Natural killer cell (primary cell): Measurements from ENCODE around the gene PGAP3. TPM values are rescaled to one million over a fixed set of nuclear protein-coding genes. Genes with fewer than 3 reads are reported as not detected.

Experiments
- ATAC-seq, 3 donors: fragments of 150-1000 bp in 2 of 3; fragments of 200-7000 bp in 1 of 3; cut with Tn5 transposase; 1 replicate in 1 of 3; 2 replicates in 2 of 3; pipeline ENCODE4 v1.10.0; 2021; ENCODE audit warnings: mild to moderate bottlenecking in 2 of 3, moderate library complexity in 2 of 3
- DNase-seq, 2 donors: peaks; one replicate each; pipeline versions ENCODE4 v3.0.0 to v3.0.0-alpha.2; 2013 to 2021; ENCODE audit warnings: mixed read lengths in 1 of 2
- H3K27ac ChIP-seq: one replicate; pipeline ENCODE4 v1.5.1; 2013; ENCODE audit warnings: mild to moderate bottlenecking, low read length
- H3K27me3 ChIP-seq: one replicate; pipeline ENCODE4 v1.6.1; 2013; ENCODE audit warnings: low read length; ENCODE audit not compliant: control insufficient read depth, insufficient read depth
- H3K36me3 ChIP-seq: one replicate; pipeline ENCODE4 v1.6.1; 2013; ENCODE audit warnings: low read length; ENCODE audit not compliant: control insufficient read depth, insufficient read depth
- H3K4me1 ChIP-seq: one replicate; pipeline ENCODE4 v1.6.1; 2013; ENCODE audit warnings: low read length; ENCODE audit not compliant: control insufficient read depth, insufficient read depth
- H3K4me3 ChIP-seq: one replicate; pipeline ENCODE4 v1.5.1; 2013; ENCODE audit warnings: low read length
- H3K9me3 ChIP-seq: one replicate; pipeline ENCODE4 v1.6.1; 2013; ENCODE audit warnings: low read length; ENCODE audit not compliant: control insufficient read depth, insufficient read depth
- H3K27ac Mint-ChIP-seq, 2 donors: one replicate each; pipeline ENCODE4 v1.8.0; 2022; ENCODE audit warnings: mild to moderate bottlenecking in 2 of 2, mixed read lengths in 2 of 2, moderate library complexity in 1 of 2
- H3K27me3 Mint-ChIP-seq, 2 donors: one replicate each; pipeline ENCODE4 v1.8.0; 2022; ENCODE audit warnings: low read depth in 2 of 2, mixed read lengths in 2 of 2
- H3K36me3 Mint-ChIP-seq: one replicate; pipeline ENCODE4 v1.8.0; 2022; ENCODE audit warnings: mixed read lengths
- H3K4me1 Mint-ChIP-seq, 2 donors: one replicate each; pipeline ENCODE4 v1.8.0; 2022; ENCODE audit warnings: mixed read lengths in 2 of 2
- H3K4me3 Mint-ChIP-seq: one replicate; pipeline ENCODE4 v1.8.0; 2022; ENCODE audit warnings: mild to moderate bottlenecking, moderate library complexity, mixed read lengths
- H3K9me3 Mint-ChIP-seq, 2 donors: one replicate each; pipeline ENCODE4 v1.8.0; 2022; ENCODE audit warnings: mixed read lengths in 2 of 2
- WGBS: methylation state at CpG from one replicate; pipeline ENCODE4 v1.1.7; 2013; ENCODE audit warnings: missing lambda C conversion rate; ENCODE audit not compliant: insufficient coverage; 5-methylcytosine and 5-hydroxymethylcytosine counted together
- intact Hi-C: fragments of 100-400 bp; cut with micrococcal nuclease; formaldehyde crosslinking; loops from one replicate; pipeline ENCODE4 v1.14.2; 2022
- total RNA-seq, 4 donors: library from RNA; stranded (reverse); fragments of 120-200 nt in 1 of 4; gene quantifications; one replicate each; pipeline versions ENCODE4 v1.2.3 to v1.2.4, GENCODE V29; 2013 to 2022
- TF ChIP-seq, protein P1 (sequence below): fragments of 200-600 bp; IDR thresholded peaks from one replicate; pipeline ENCODE4 v1.8.0; 2022; ENCODE audit warnings: antibody characterized with exemption

PGAP3 gene
- total RNA-seq, 3 donors from 2014 or later (not counting 1 experiment from before 2014, with no cell fraction given), result 45.8 to 57.8 (median 52.4) TPM

- Histone ChIP-seq H3K36me3 (no peaks in the 10 kb centered on the region), H3K4me3 (no peak overlapping the region), H3K27me3 (peaks cover 12% of the 10 kb centered on the region), H3K4me1 (peaks cover 11% of the 10 kb centered on the region), H3K9me3 (no peaks in the 10 kb centered on the region), H3K27ac (no peak overlapping the region)
- no peak overlapping the region for H3K27ac Mint-ChIP-seq
- no peaks in the 10 kb centered on the region for H3K9me3 Mint-ChIP-seq
- ATAC-seq (no peak), DNase-seq (no peak)
- TF ChIP-seq, protein P1, sequence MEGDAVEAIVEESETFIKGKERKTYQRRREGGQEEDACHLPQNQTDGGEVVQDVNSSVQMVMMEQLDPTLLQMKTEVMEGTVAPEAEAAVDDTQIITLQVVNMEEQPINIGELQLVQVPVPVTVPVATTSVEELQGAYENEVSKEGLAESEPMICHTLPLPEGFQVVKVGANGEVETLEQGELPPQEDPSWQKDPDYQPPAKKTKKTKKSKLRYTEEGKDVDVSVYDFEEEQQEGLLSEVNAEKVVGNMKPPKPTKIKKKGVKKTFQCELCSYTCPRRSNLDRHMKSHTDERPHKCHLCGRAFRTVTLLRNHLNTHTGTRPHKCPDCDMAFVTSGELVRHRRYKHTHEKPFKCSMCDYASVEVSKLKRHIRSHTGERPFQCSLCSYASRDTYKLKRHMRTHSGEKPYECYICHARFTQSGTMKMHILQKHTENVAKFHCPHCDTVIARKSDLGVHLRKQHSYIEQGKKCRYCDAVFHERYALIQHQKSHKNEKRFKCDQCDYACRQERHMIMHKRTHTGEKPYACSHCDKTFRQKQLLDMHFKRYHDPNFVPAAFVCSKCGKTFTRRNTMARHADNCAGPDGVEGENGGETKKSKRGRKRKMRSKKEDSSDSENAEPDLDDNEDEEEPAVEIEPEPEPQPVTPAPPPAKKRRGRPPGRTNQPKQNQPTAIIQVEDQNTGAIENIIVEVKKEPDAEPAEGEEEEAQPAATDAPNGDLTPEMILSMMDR, result no peak
- peaks cover 13 to 24% of the 10 kb centered on the region in 2 donors for H3K27me3 Mint-ChIP-seq
- intact Hi-C loops, result no loop called here
- no peaks in the 10 kb centered on the region for H3K36me3 Mint-ChIP-seq
- H3K4me3 Mint-ChIP-seq, result no peak overlapping the region
- WGBS, result 94% methylated on average over 6 of the region's 6 CpGs
- peaks cover 5 to 21% of the 10 kb centered on the region in 2 donors for H3K4me1 Mint-ChIP-seq
Observed at GRCh38 chr17:39696731-39697130, 8.9 kb upstream of the PGAP3 start.

DNA sequence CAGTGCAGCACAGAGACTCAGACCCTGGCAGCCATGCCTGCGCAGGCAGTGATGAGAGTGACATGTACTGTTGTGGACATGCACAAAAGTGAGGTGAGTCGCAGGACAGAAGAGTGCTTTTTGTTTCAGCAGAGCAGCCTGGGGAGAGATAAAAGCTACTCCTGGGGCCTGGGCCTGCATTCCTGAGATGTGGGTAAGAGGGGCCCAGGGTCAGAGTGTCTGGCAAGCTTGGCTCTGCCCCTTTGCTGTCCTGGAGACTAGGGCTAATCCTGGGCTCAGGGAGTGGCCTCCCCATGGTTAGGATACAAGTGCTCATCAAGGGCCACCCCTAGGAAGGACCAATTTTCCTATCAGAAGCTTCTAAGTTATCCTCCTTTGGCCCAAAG lies 7.2 kb upstream of the PGAP3 start:
- no peak overlapping the region for H3K4me3 ChIP-seq
- no peak overlapping the region for H3K4me3 Mint-ChIP-seq
- no peak overlapping the region for H3K27ac ChIP-seq
- H3K36me3 Mint-ChIP-seq, result no peaks in the 10 kb centered on the region
- peaks cover 5 to 7% of the 10 kb centered on the region in 2 donors for H3K4me1 Mint-ChIP-seq
- DNase-seq (no peak), ATAC-seq (no peak)
- no peaks in the 10 kb centered on the region for H3K36me3 ChIP-seq
- H3K4me1 ChIP-seq, result peaks cover 5% of the 10 kb centered on the region
- H3K27me3 ChIP-seq, result peaks cover 5% of the 10 kb centered on the region
- no peak overlapping the region for H3K27ac Mint-ChIP-seq
- TF ChIP-seq, protein P1, result no peak
- 95% methylated on average over 2 of the region's 2 CpGs for WGBS
- peaks cover 13 to 14% of the 10 kb centered on the region in 2 donors for H3K27me3 Mint-ChIP-seq
- intact Hi-C loops, result no loop called here
- H3K9me3 Mint-ChIP-seq, result no peaks in the 10 kb centered on the region
- H3K9me3 ChIP-seq, result no peaks in the 10 kb centered on the region

GRCh38 chr17:39694593-39694992 lies 6.7 kb upstream of the PGAP3 start:
- Histone ChIP-seq H3K4me3 (no peak overlapping the region), H3K4me1 (peaks cover 1% of the 10 kb centered on the region), H3K36me3 (no peaks in the 10 kb centered on the region), H3K27me3 (peaks cover 2% of the 10 kb centered on the region), H3K27ac (no peak overlapping the region), H3K9me3 (no peaks in the 10 kb centered on the region)
- 80% methylated on average over 5 of the region's 5 CpGs for WGBS
- intact Hi-C loops, result no loop called here
- DNase-seq (no peak), ATAC-seq (no peak)
- TF ChIP-seq, protein P1, result no peak
- peaks cover 10 to 11% of the 10 kb centered on the region in 2 donors for H3K27me3 Mint-ChIP-seq
- peaks cover 3% of the 10 kb centered on the region in 2 donors for H3K4me1 Mint-ChIP-seq
- H3K27ac Mint-ChIP-seq, result no peak overlapping the region
- H3K9me3 Mint-ChIP-seq, result no peaks in the 10 kb centered on the region
- H3K4me3 Mint-ChIP-seq, result no peak overlapping the region
- no peaks in the 10 kb centered on the region for H3K36me3 Mint-ChIP-seq

DNA sequence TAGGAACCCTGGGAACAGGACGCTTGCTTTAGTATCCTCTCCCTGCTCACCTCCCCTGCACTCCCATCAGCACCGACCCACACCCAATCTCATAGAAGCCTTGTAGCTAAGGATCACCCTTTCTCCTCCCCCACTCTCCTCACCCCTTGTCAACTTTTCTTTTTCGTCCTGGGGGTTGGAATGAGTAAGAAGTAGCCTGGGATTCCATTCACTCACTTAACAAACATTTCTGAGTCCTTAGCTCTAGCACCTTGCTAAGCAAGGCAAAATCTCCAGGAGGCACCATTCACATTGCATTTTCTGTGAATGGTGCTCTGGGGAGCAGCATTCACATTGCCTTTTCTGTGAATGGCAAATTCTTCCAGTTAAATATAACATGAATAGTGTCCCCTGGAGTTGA lies 1.1 kb upstream of the PGAP3 start:
- 71% methylated on average over 3 of the region's 3 CpGs for WGBS
- no peaks in the 10 kb centered on the region for H3K27me3 ChIP-seq
- Mint-ChIP-seq H3K4me1 (peaks cover 31% of the 10 kb centered on the region in 2 donors), H3K36me3 (no peaks in the 10 kb centered on the region), H3K4me3 (peak overlapping the region; percentile 93), H3K27ac (peak overlapping the region; percentile 96 to 98), H3K9me3 (no peaks in the 10 kb centered on the region), H3K27me3 (no peaks in the 10 kb centered on the region)
- DNase-seq (no peak), ATAC-seq (no peak)
- no peaks in the 10 kb centered on the region for H3K9me3 ChIP-seq
- no peak overlapping the region for H3K4me3 ChIP-seq
- TF ChIP-seq, protein P1, result no peak
- peaks cover 4% of the 10 kb centered on the region for H3K36me3 ChIP-seq
- peak overlapping the region; percentile 88 for H3K27ac ChIP-seq
- peaks cover 17% of the 10 kb centered on the region for H3K4me1 ChIP-seq
- intact Hi-C loops, result no loop called here
